SJSA1 (cell line): ENCODE data around the gene UNC5C. TPM values are rescaled to one million over a fixed set of nuclear protein-coding genes. Genes with fewer than 3 reads are reported as not detected.

Experiments
- DNase-seq, 2 experiments: peaks; one replicate each; pipeline ENCODE4 v3.0.0-alpha.2; 2015 to 2020; ENCODE audit warnings: low spot score in 2 of 2, low read depth in 1 of 2
- H3K27ac ChIP-seq: fragments of 250-450 bp; sonication (Bioruptor Pico); 2 replicates; pipeline ENCODE4 v1.5.1; 2020; ENCODE audit warnings: mild to moderate bottlenecking, moderate library complexity
- H3K27me3 ChIP-seq: fragments of 250-450 bp; sonication (Bioruptor Pico); replicated peaks from 2 replicates; pipeline ENCODE4 v1.5.1; 2020; ENCODE audit warnings: mild to moderate bottlenecking, moderate library complexity
- H3K36me3 ChIP-seq: fragments of 250-450 bp; sonication (Bioruptor Pico); 2 replicates; pipeline ENCODE4 v1.5.1; 2020; ENCODE audit warnings: mild to moderate bottlenecking
- H3K4me1 ChIP-seq: fragments of 250-450 bp; sonication (Bioruptor Pico); replicated peaks from 2 replicates; pipeline ENCODE4 v1.6.1; 2021; ENCODE audit warnings: mild to moderate bottlenecking
- H3K4me3 ChIP-seq: fragments of 250-450 bp; sonication (Bioruptor Pico); 2 replicates; pipeline ENCODE4 v1.5.1; 2020; ENCODE audit warnings: mild to moderate bottlenecking
- H3K9me3 ChIP-seq: fragments of 250-450 bp; sonication (Bioruptor Pico); replicated peaks from 2 replicates; pipeline ENCODE4 v1.5.1; 2020; ENCODE audit warnings: mild to moderate bottlenecking
- total RNA-seq: library from RNA; depleted of rRNA; stranded (reverse); fragments of >200 nt; shearing (Covaris generic); gene quantifications from 2 replicates; pipeline ENCODE4 v1.2.3, GENCODE V29; 2014

Gene UNC5C
- total RNA-seq, 1 experiment from 2014 or later = 0.03 TPM

GRCh38 chr4:95340191-95340590, 208.6 kb downstream of the UNC5C start:
- Histone ChIP-seq H3K27me3 (no peaks in the 10 kb centered on the region), H3K27ac (no peak overlapping the region), H3K36me3 (no peaks in the 10 kb centered on the region), H3K4me1 (no peaks in the 10 kb centered on the region), H3K9me3 (no peaks in the 10 kb centered on the region), H3K4me3 (no peak overlapping the region)
- no peak for DNase-seq

- no peak for DNase-seq
- H3K4me1 ChIP-seq = no peaks in the 10 kb centered on the region
- H3K9me3 ChIP-seq = no peaks in the 10 kb centered on the region
- no peaks in the 10 kb centered on the region for H3K27me3 ChIP-seq
- no peak overlapping the region for H3K27ac ChIP-seq
- H3K4me3 ChIP-seq = no peak overlapping the region
- H3K36me3 ChIP-seq = no peaks in the 10 kb centered on the region
Observed at GRCh38 chr4:95325665-95326064, 223.1 kb downstream of the UNC5C start.

GRCh38 chr4:95319169-95319568, 229.6 kb downstream of the UNC5C start:
- no peaks in the 10 kb centered on the region for H3K36me3 ChIP-seq
- no peak overlapping the region for H3K4me3 ChIP-seq
- no peak overlapping the region for H3K27ac ChIP-seq
- no peak for DNase-seq
- H3K27me3 ChIP-seq = no peaks in the 10 kb centered on the region
- H3K9me3 ChIP-seq = no peaks in the 10 kb centered on the region
- no peaks in the 10 kb centered on the region for H3K4me1 ChIP-seq

GRCh38 chr4:95318483-95318882, 230.3 kb downstream of the UNC5C start:
- Histone ChIP-seq H3K9me3 (no peaks in the 10 kb centered on the region), H3K27me3 (no peaks in the 10 kb centered on the region), H3K4me3 (no peak overlapping the region), H3K4me1 (no peaks in the 10 kb centered on the region), H3K36me3 (no peaks in the 10 kb centered on the region), H3K27ac (no peak overlapping the region)
- no peak for DNase-seq

GRCh38 chr4:95318044-95318443, 230.7 kb downstream of the UNC5C start:
- no peaks in the 10 kb centered on the region for H3K9me3 ChIP-seq
- H3K27ac ChIP-seq = no peak overlapping the region
- no peaks in the 10 kb centered on the region for H3K4me1 ChIP-seq

GRCh38 chr4:95317085-95317793, 231.5 kb downstream of the UNC5C start:
- Histone ChIP-seq H3K4me3 (no peak overlapping the region), H3K4me1 (no peaks in the 10 kb centered on the region), H3K36me3 (no peaks in the 10 kb centered on the region), H3K9me3 (no peaks in the 10 kb centered on the region), H3K27me3 (no peaks in the 10 kb centered on the region), H3K27ac (no peak overlapping the region)
- no peak for DNase-seq

More at GRCh38 chr4:95318044-95318443, 230.7 kb downstream of the UNC5C start:
- no peak for DNase-seq
- Histone ChIP-seq H3K4me3 (no peak overlapping the region), H3K36me3 (no peaks in the 10 kb centered on the region), H3K27me3 (no peaks in the 10 kb centered on the region)

GRCh38 chr4:95314573-95314972, 234.2 kb downstream of the UNC5C start:
- DNase-seq = no peak
- Histone ChIP-seq H3K4me1 (no peaks in the 10 kb centered on the region), H3K9me3 (no peaks in the 10 kb centered on the region), H3K27ac (no peak overlapping the region), H3K4me3 (no peak overlapping the region), H3K27me3 (no peaks in the 10 kb centered on the region), H3K36me3 (no peaks in the 10 kb centered on the region)

GRCh38 chr4:95304898-95305297, 243.9 kb downstream of the UNC5C start:
- Histone ChIP-seq H3K4me1 (peaks cover 50% of the 10 kb centered on the region), H3K36me3 (no peaks in the 10 kb centered on the region), H3K27ac (peak overlapping the region; percentile 76), H3K9me3 (no peaks in the 10 kb centered on the region), H3K4me3 (no peak overlapping the region), H3K27me3 (no peaks in the 10 kb centered on the region)
- peak; percentile 84 to 90 for DNase-seq

- Histone ChIP-seq H3K9me3 (0 out of 2 replicates have a peak, but pooled peaks cover 3% of the 10 kb centered on the region), H3K4me1 (peaks cover 45% of the 10 kb centered on the region)
Observed at GRCh38 chr4:95300304-95300703, 248.5 kb downstream of the UNC5C start.

GRCh38 chr4:95296052-95296451, 252.7 kb downstream of the UNC5C start:
- no peak overlapping the region for H3K4me3 ChIP-seq
- peaks cover 25% of the 10 kb centered on the region for H3K4me1 ChIP-seq
- H3K27ac ChIP-seq = no peak overlapping the region
- 0 out of 2 replicates have a peak, but pooled peaks cover 3% of the 10 kb centered on the region for H3K9me3 ChIP-seq
- no peaks in the 10 kb centered on the region for H3K36me3 ChIP-seq
- no peaks in the 10 kb centered on the region for H3K27me3 ChIP-seq
- no peak for DNase-seq

More at GRCh38 chr4:95300304-95300703, 248.5 kb downstream of the UNC5C start:
- H3K36me3 ChIP-seq = no peaks in the 10 kb centered on the region
- DNase-seq = peak in 1 of 2 experiments; percentile 24
- H3K27ac ChIP-seq = peak overlapping the region; percentile 66
- no peak overlapping the region for H3K4me3 ChIP-seq
- H3K27me3 ChIP-seq = no peaks in the 10 kb centered on the region

- Histone ChIP-seq H3K36me3 (no peaks in the 10 kb centered on the region), H3K4me3 (no peak overlapping the region), H3K27ac (no peak overlapping the region), H3K9me3 (0 out of 2 replicates have a peak, but pooled peaks cover 3% of the 10 kb centered on the region), H3K27me3 (no peaks in the 10 kb centered on the region), H3K4me1 (peaks cover 16% of the 10 kb centered on the region)
- DNase-seq = no peak
Observed at GRCh38 chr4:95295157-95295556, 253.6 kb downstream of the UNC5C start.

- no peaks in the 10 kb centered on the region for H3K36me3 ChIP-seq
- no peaks in the 10 kb centered on the region for H3K27me3 ChIP-seq
- no peak overlapping the region for H3K4me3 ChIP-seq
- no peak overlapping the region for H3K27ac ChIP-seq
- peaks cover 12% of the 10 kb centered on the region; the same call in 1 of the 2 replicates for H3K4me1 ChIP-seq
- H3K9me3 ChIP-seq = 0 out of 2 replicates have a peak, but pooled peaks cover 3% of the 10 kb centered on the region
- DNase-seq = no peak
Observed at GRCh38 chr4:95294321-95294720, 254.5 kb downstream of the UNC5C start.

- H3K27me3 ChIP-seq = no peaks in the 10 kb centered on the region
- H3K36me3 ChIP-seq = no peaks in the 10 kb centered on the region
- H3K4me3 ChIP-seq = no peak overlapping the region
- peaks cover 14% of the 10 kb centered on the region; the same call in 1 of the 2 replicates for H3K4me1 ChIP-seq
- H3K9me3 ChIP-seq = no peaks in the 10 kb centered on the region; the same call in 1 of the 2 replicates
- DNase-seq = peak in 1 of 2 experiments; percentile 47
- H3K27ac ChIP-seq = peak overlapping the region; percentile 27
Observed at GRCh38 chr4:95293014-95293413, 255.8 kb downstream of the UNC5C start.

- no peak for DNase-seq
Observed at GRCh38 chr4:95290702-95291101, 258.1 kb downstream of the UNC5C start.

More at GRCh38 chr4:95290702-95291101, 258.1 kb downstream of the UNC5C start:
- H3K4me3 ChIP-seq = no peak overlapping the region
- no peak overlapping the region for H3K27ac ChIP-seq
- H3K36me3 ChIP-seq = no peaks in the 10 kb centered on the region
- H3K4me1 ChIP-seq = peaks cover 14% of the 10 kb centered on the region; the same call in 1 of the 2 replicates
- no peaks in the 10 kb centered on the region; the same call in 1 of the 2 replicates for H3K9me3 ChIP-seq
- H3K27me3 ChIP-seq = no peaks in the 10 kb centered on the region
